Endothelial cell of umbilical vein (primary cell): ENCODE results near the gene CNTNAP2. TPM values are rescaled to one million over a fixed set of nuclear protein-coding genes. Genes with fewer than 3 reads are reported as not detected.

Source experiments
- BruUV-seq: library from RNA; stranded (reverse); fragments of 400-500 nt; replicated peaks from 2 replicates; lab custom pipeline; 2021; lab: Mats Ljungman, UMichigan
- CTCF ChIA-PET: fragments of 300-600, 350-600 bp; sonication (Branson Sonifier 250); formaldehyde crosslinking; loops from one replicate; lab custom pipeline; 2021; ENCODE audit warnings: antibody characterized with exemption, inconsistent platforms; lab: Charles Lee
- POLR2A ChIA-PET: fragments of 300-600, 350-600 bp; sonication (Branson Sonifier 250); formaldehyde crosslinking; loops from one replicate; lab custom pipeline; 2021; ENCODE audit warnings: antibody characterized with exemption, inconsistent platforms; lab: Charles Lee
- DNase-seq: peaks from one replicate; pipeline ENCODE4 v3.0.0-alpha.2; 2011; ENCODE audit warnings: low read depth, low spot score
- FAIRE-seq: peaks from 2 replicates; lab custom pipeline; 2011; peaks lifted over from hg19 to GRCh38; lab: Jason Lieb, UNC
- H2AFZ ChIP-seq: 2 replicates; pipeline ENCODE4 v1.6.0; 2012; ENCODE audit warnings: low read depth, low read length, control low read depth, inconsistent platforms
- H3K27ac ChIP-seq: 2 replicates; pipeline ENCODE4 v1.5.1; 2011; ENCODE audit warnings: low read depth, mild to moderate bottlenecking, control low read depth, low read length, moderate library complexity; ENCODE audit not compliant: insufficient read depth
- H3K27me3 ChIP-seq, 2 experiments: 2 replicates each; pipeline versions ENCODE4 v1.6.0 to v1.6.1; 2011; ENCODE audit warnings: low read length in 2 of 2, mixed read lengths in 1 of 2; ENCODE audit not compliant: control insufficient read depth in 2 of 2, insufficient read depth in 2 of 2
- H3K36me3 ChIP-seq, 2 experiments: 2 replicates in 1 of 2; 3 replicates in 1 of 2; pipeline ENCODE4 v1.5.1; 2011; ENCODE audit warnings: low read length in 2 of 2, mild to moderate bottlenecking in 1 of 2, moderate library complexity in 1 of 2; ENCODE audit not compliant: control insufficient read depth in 2 of 2, insufficient read depth in 2 of 2; ENCODE audit errors: extremely low read depth in 1 of 2
- H3K4me1 ChIP-seq: 3 replicates; pipeline ENCODE4 v1.5.1; 2011; ENCODE audit warnings: mild to moderate bottlenecking, low read length; ENCODE audit not compliant: control insufficient read depth, insufficient read depth; ENCODE audit errors: extremely low read depth
- H3K4me2 ChIP-seq: 2 replicates; pipeline ENCODE4 v1.6.1; 2011; ENCODE audit warnings: low read length, control low read depth, mixed read lengths; ENCODE audit not compliant: insufficient read depth
- H3K4me3 ChIP-seq, 3 experiments: fragments of 200-600 bp in 1 of 3; sonication (generic), shearing (Covaris generic) in 1 of 3; replicated peaks in 1 of 3; 2 replicates each; pipeline ENCODE4 v1.5.1; 2011 to 2016; ENCODE audit warnings: control low read depth in 3 of 3, low read length in 3 of 3, mild to moderate bottlenecking in 2 of 3, inconsistent platforms in 1 of 3, low read depth in 1 of 3, moderate library complexity in 1 of 3; ENCODE audit not compliant: insufficient read depth in 1 of 3
- H3K79me2 ChIP-seq: 2 replicates; pipeline ENCODE4 v1.6.0; 2012; ENCODE audit warnings: low read length, inconsistent platforms; ENCODE audit not compliant: control insufficient read depth, insufficient read depth
- H3K9ac ChIP-seq: replicated peaks from 2 replicates; pipeline ENCODE3; 2011; ENCODE audit warnings: low read length, control low read depth; ENCODE audit not compliant: insufficient read depth; ENCODE audit errors: extremely low read depth
- H3K9me1 ChIP-seq: replicated peaks from 3 replicates; pipeline ENCODE4 v1.6.0; 2011; ENCODE audit warnings: mild to moderate bottlenecking, low read length; ENCODE audit not compliant: control insufficient read depth, insufficient read depth; ENCODE audit errors: extremely low read depth
- H3K9me3 ChIP-seq: replicated peaks from 2 replicates; pipeline ENCODE4 v1.5.1; 2012; ENCODE audit warnings: low read length, inconsistent platforms; ENCODE audit not compliant: control insufficient read depth, insufficient read depth
- H4K20me1 ChIP-seq: replicated peaks from 2 replicates; pipeline ENCODE3; 2011; ENCODE audit warnings: mild to moderate bottlenecking, low read length; ENCODE audit not compliant: control insufficient read depth, insufficient read depth; ENCODE audit errors: extremely low read depth
- CTCF ChIP-seq, 2 donors: IDR thresholded peaks; 1 replicate in 1 of 2; 2 replicates in 1 of 2; pipeline ENCODE4 v1.5.1; 2011; ENCODE audit warnings: low read length in 2 of 2, mild to moderate bottlenecking in 2 of 2, moderate library complexity in 2 of 2, control low read depth in 1 of 2, inconsistent platforms in 1 of 2, low read depth in 1 of 2; ENCODE audit not compliant: insufficient read depth in 1 of 2; ENCODE audit errors: extremely low read depth in 1 of 2
- EZH2 ChIP-seq: IDR thresholded peaks from 2 replicates; pipeline ENCODE4 v1.6.1; 2012; ENCODE audit warnings: borderline replicate concordance, low read depth, mild to moderate bottlenecking, moderate library complexity, low read length, inconsistent platforms; ENCODE audit not compliant: severe bottlenecking
- FOS ChIP-seq: IDR thresholded peaks from 2 replicates; pipeline ENCODE4 v1.6.1; 2011; ENCODE audit warnings: mild to moderate bottlenecking, low read length, moderate library complexity, borderline replicate concordance; ENCODE audit not compliant: insufficient read depth
- GATA2 ChIP-seq: IDR thresholded peaks from 2 replicates; pipeline ENCODE4 v1.7.0; 2011; ENCODE audit warnings: low read depth, mild to moderate bottlenecking, moderate library complexity, mixed read lengths, low read length; ENCODE audit not compliant: insufficient read length, insufficient read depth
- JUN ChIP-seq: IDR thresholded peaks from 2 replicates; pipeline ENCODE4 v1.6.1; 2011; ENCODE audit warnings: borderline replicate concordance, low read depth; ENCODE audit not compliant: insufficient read length, insufficient read depth
- MAX ChIP-seq: IDR thresholded peaks from 2 replicates; pipeline ENCODE4 v1.6.1; 2011; ENCODE audit not compliant: insufficient read depth, insufficient read length
- MYC ChIP-seq: IDR thresholded peaks from one replicate; pipeline ENCODE4 v1.6.1; 2011; ENCODE audit warnings: mild to moderate bottlenecking, low read depth, low read length
- POLR2A ChIP-seq: IDR thresholded peaks from 2 replicates; pipeline ENCODE4 v1.6.1; 2012; ENCODE audit warnings: low read depth, mild to moderate bottlenecking, control low read depth, low read length
- POLR2AphosphoS5 ChIP-seq: IDR thresholded peaks from 2 replicates; pipeline ENCODE4 v1.6.1; 2012; ENCODE audit warnings: low read depth, mild to moderate bottlenecking, control low read depth, low read length, moderate library complexity; ENCODE audit not compliant: insufficient read depth
- dilution Hi-C: fragments of 300-500 bp; cut with MboI; formaldehyde crosslinking; loops from one replicate; pipeline ENCODE4 v1.15.0; 2019; ENCODE audit warnings: low sequenced_read_pairs; ENCODE audit not compliant: extremely low pct_ligation_motif_present
- intact Hi-C: fragments of 100-400 bp; cut with micrococcal nuclease; formaldehyde crosslinking; loops from one replicate; pipeline ENCODE4 v1.10.0; 2022
- polyA plus RNA-seq, 4 experiments: library from polyadenylated mRNA; depleted of rRNA in 3 of 4; stranded (reverse) in 3 of 4; unstranded in 1 of 4; fragments of >200 nt; gene quantifications; 2 replicates each; pipeline versions ENCODE4 v1.2.1 to v1.2.3, GENCODE V29; 2011 to 2012; ENCODE audit warnings: missing spikeins in 1 of 4
- total RNA-seq: library from RNA; stranded (reverse); gene quantifications from 2 replicates; pipeline ENCODE4 v1.2.3, GENCODE V29; 2021

Gene CNTNAP2
- total and polyA plus RNA-seq, 2 donors (not counting 3 experiments of a cell fraction or from before 2014, with no cell fraction given), result not detected

- dilution Hi-C loops, result no loop called here
Observed at GRCh38 chr7:148256433-148256832, 2139.8 kb downstream of the CNTNAP2 start.

More at GRCh38 chr7:148256433-148256832, 2139.8 kb downstream of the CNTNAP2 start:
- Histone ChIP-seq H3K4me1 (no peaks in the 10 kb centered on the region), H3K9me1 (no peaks in the 10 kb centered on the region), H3K27me3 (no peaks in the 10 kb centered on the region), H2AFZ (no peak overlapping the region), H3K4me3 (no peak overlapping the region), H3K9me3 (no peaks in the 10 kb centered on the region), H3K4me2 (no peak overlapping the region), H4K20me1 (no peaks in the 10 kb centered on the region), H3K27ac (no peak overlapping the region), H3K9ac (no peak overlapping the region), H3K36me3 (no peaks in the 10 kb centered on the region), H3K79me2 (no peaks in the 10 kb centered on the region)
- ChIA-PET POLR2A (no interaction called here), CTCF (no interaction called here)
- BruUV-seq, result no TSS peak
- DNase-seq, result no peak
- no peak for TF ChIP-seq MAX
- no peak for TF ChIP-seq GATA2
- no peak for TF ChIP-seq FOS
- TF ChIP-seq EZH2, result no peak
- no peak for TF ChIP-seq MYC
- no peak for TF ChIP-seq CTCF (IDR thresholded peaks at IDR 0.05; ENCODE audit: extremely low read depth in 1 of 2, insufficient read depth in 1 of 2, low read depth in 1 of 2, low read length in 2 of 2)
- TF ChIP-seq JUN, result no peak
- TF ChIP-seq POLR2AphosphoS5, result no peak
- no peak for TF ChIP-seq POLR2A
- FAIRE-seq, result no peak
- intact Hi-C loops, result no loop called here
